Breast epithelium (tissue), 3 donors: ENCODE results near the gene FBXL7.

Experiments used
- CTCF ChIP-seq, 3 donors: fragments of 450-650 bp; IDR thresholded peaks; one replicate each; pipeline ENCODE4 v1.5.1; 2016 to 2017; ENCODE audit warnings: antibody characterized with exemption in 3 of 3, mild to moderate bottlenecking in 3 of 3, moderate library complexity in 3 of 3
- POLR2A ChIP-seq: fragments of 450-650 bp; IDR thresholded peaks from one replicate; pipeline ENCODE4 v1.6.1; 2016; ENCODE audit warnings: antibody characterized with exemption, mild to moderate bottlenecking, moderate library complexity
- POLR2AphosphoS5 ChIP-seq, 3 donors: sonication (generic); formaldehyde crosslinking; IDR thresholded peaks; one replicate each; pipeline ENCODE4 v1.6.1; 2017; ENCODE audit warnings: antibody characterized with exemption in 3 of 3

DNA sequence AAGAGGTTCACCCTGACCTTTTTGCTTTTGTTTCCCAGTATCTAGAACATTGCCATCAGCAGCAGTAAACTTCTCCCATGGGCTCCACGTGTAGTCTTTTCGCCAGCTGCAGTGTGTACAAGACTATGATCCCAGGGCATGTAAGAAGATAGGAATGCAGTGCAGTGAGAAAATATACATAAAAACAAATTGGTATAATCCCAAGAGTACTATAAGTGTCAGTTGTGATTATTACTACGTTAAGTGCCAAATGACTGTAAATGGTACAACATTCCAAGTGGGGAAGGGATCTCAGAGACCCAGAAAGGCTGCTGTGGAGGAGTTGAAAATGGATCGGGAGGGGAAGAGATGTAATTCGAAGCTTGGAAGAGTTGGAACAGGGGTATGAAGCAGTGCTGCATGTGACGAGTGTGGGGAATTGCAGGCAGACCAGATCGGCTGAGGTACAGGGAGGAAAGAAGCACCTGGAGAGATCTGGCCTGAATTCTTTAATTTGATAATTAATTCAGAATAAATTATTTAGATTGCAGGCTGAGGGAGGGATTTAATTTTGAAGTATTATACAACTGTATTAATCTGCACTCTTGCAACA is 95.1 kb downstream of the FBXL7 start:
- no peak for TF ChIP-seq CTCF (IDR thresholded peaks at IDR 0.05)
- no peak for TF ChIP-seq POLR2A
- no peak for TF ChIP-seq POLR2AphosphoS5 (IDR thresholded peaks at IDR 0.05)
